K562 (cell line): ENCODE results near the gene SCGB1D4. TPM values are rescaled to one million over a fixed set of nuclear protein-coding genes. Genes with fewer than 3 reads are reported as not detected.
A peak's percentile ranks its signal among the peaks of the same experiment; 100 is the strongest.

Experiments used
- ATAC-seq: fragments of 200-7000 bp; cut with Tn5 transposase; 3 replicates; pipeline ENCODE4 v1.9.1; 2020; ENCODE audit warnings: moderate library complexity
- BruUV-seq: library from RNA; stranded (reverse); fragments of 400-500 nt; replicated peaks from 2 replicates; lab custom pipeline; 2021; lab: Mats Ljungman, UMichigan
- CTCF ChIA-PET: fragments of 300-600 bp; formaldehyde crosslinking; extraction: SDS; loops from one replicate; lab custom pipeline; 2021; ENCODE audit warnings: low intra/inter-chr PET ratio; lab: Yijun Ruan, JAX
- POLR2A ChIA-PET: fragments of 300-600, 350-650 bp; sonication (Branson Sonifier 250); formaldehyde crosslinking; extraction: SDS; loops from one replicate; lab custom pipeline; 2021; ENCODE audit warnings: antibody characterized with exemption, inconsistent platforms; lab: Yijun Ruan, JAX
- DNase-seq, 4 experiments: peaks; one replicate each; pipeline versions ENCODE4 v3.0.0 to v3.0.0-alpha.2; 2011 to 2018; ENCODE audit warnings: low spot score in 3 of 4, mixed read lengths in 3 of 4; ENCODE audit errors: extremely low read depth in 1 of 4
- FAIRE-seq: peaks from 2 replicates; lab custom pipeline; 2011; peaks lifted over from hg19 to GRCh38; lab: Jason Lieb, UNC
- H2AFZ ChIP-seq: 2 replicates; pipeline ENCODE4 v1.6.0; 2011; ENCODE audit warnings: low read depth, low read length, control low read depth, inconsistent platforms
- H3K27ac ChIP-seq: fragments of 200-600 bp; 3 replicates; pipeline ENCODE4 v1.8.0; 2011; ENCODE audit warnings: low read depth, mild to moderate bottlenecking, control low read depth, inconsistent platforms, low read length, moderate library complexity, mixed read lengths; ENCODE audit errors: extremely low read depth
- H3K27me3 ChIP-seq, 2 experiments: fragments of 300-600 bp in 1 of 2; 2 replicates in 1 of 2; 3 replicates in 1 of 2; pipeline versions ENCODE4 v1.6.0 to v1.8.0; 2011; ENCODE audit warnings: inconsistent platforms in 2 of 2, low read length in 2 of 2, mild to moderate bottlenecking in 1 of 2, mixed read lengths in 1 of 2, moderate library complexity in 1 of 2; ENCODE audit not compliant: control insufficient read depth in 2 of 2, insufficient read depth in 2 of 2
- H3K36me3 ChIP-seq: fragments of 300-600 bp; 3 replicates; pipeline ENCODE4 v1.8.0; 2011; ENCODE audit warnings: mild to moderate bottlenecking, low read length, inconsistent platforms; ENCODE audit not compliant: control insufficient read depth, insufficient read depth
- H3K4me1 ChIP-seq, 2 experiments: fragments of 200-600 bp in 1 of 2; replicated peaks in 1 of 2; 2 replicates in 1 of 2; 3 replicates in 1 of 2; pipeline versions ENCODE4 v1.5.1 to v1.8.0; 2011; ENCODE audit warnings: inconsistent platforms in 2 of 2, low read length in 2 of 2, mild to moderate bottlenecking in 1 of 2, mixed read lengths in 1 of 2, moderate library complexity in 1 of 2; ENCODE audit not compliant: control insufficient read depth in 2 of 2, insufficient read depth in 2 of 2
- H3K4me2 ChIP-seq: 2 replicates; pipeline ENCODE4 v1.6.1; 2011; ENCODE audit warnings: low read length, control low read depth, inconsistent platforms, mixed read lengths; ENCODE audit not compliant: insufficient read depth
- H3K4me3 ChIP-seq: fragments of 200-600 bp; sonication (generic), shearing (Covaris generic); 2 replicates; pipeline ENCODE4 v1.5.1; 2016; ENCODE audit warnings: control low read depth, inconsistent platforms
- H3K79me2 ChIP-seq: fragments of 200-600 bp; 3 replicates; pipeline ENCODE4 v1.8.0; 2011; ENCODE audit warnings: low read length, inconsistent platforms; ENCODE audit not compliant: control insufficient read depth, insufficient read depth
- H3K9ac ChIP-seq, 2 experiments: 2 replicates each; pipeline versions ENCODE4 v1.6.0 to v1.6.1; 2011; ENCODE audit warnings: low read depth in 2 of 2, low read length in 2 of 2, control low read depth in 1 of 2, inconsistent platforms in 1 of 2, mild to moderate bottlenecking in 1 of 2, mixed read lengths in 1 of 2; ENCODE audit not compliant: insufficient read depth in 1 of 2
- H3K9me1 ChIP-seq: one replicate; pipeline ENCODE4 v1.6.0; 2011; ENCODE audit warnings: inconsistent platforms, mild to moderate bottlenecking, low read length, moderate library complexity; ENCODE audit not compliant: control insufficient read depth, insufficient read depth
- H3K9me3 ChIP-seq: replicated peaks from 2 replicates; pipeline ENCODE4 v1.5.1; 2011; ENCODE audit warnings: low read depth, low read length, inconsistent platforms; ENCODE audit not compliant: control insufficient read depth, insufficient read depth
- H4K20me1 ChIP-seq: replicated peaks from 2 replicates; pipeline ENCODE4 v1.6.1; 2011; ENCODE audit warnings: low read length, inconsistent platforms, mixed read lengths; ENCODE audit not compliant: control insufficient read depth, insufficient read depth
- BACH1 ChIP-seq: fragments of 200-800 bp; sonication (Bioruptor generic); IDR thresholded peaks from 2 replicates; pipeline ENCODE4 v1.6.1; 2016; ENCODE audit warnings: missing genetic modification characterization, missing compliant biosample characterization
- MCM7 ChIP-seq, 2 experiments: fragments of 450-650 bp; IDR thresholded peaks; 2 replicates each; pipeline ENCODE4 v1.6.1; 2016 to 2018
- ZNF23 ChIP-seq: fragments of 250-450 bp; sonication (Bioruptor Pico); IDR thresholded peaks from 2 replicates; pipeline ENCODE4 v1.4.0; 2020; ENCODE audit warnings: mild to moderate bottlenecking
- ZNF407 ChIP-seq: fragments of 450-650 bp; IDR thresholded peaks from 2 replicates; pipeline ENCODE4 v1.6.1; 2016; ENCODE audit warnings: low read depth
- ZNF507 ChIP-seq: conservative IDR thresholded peaks from 2 replicates; pipeline ENCODE4 v1.6.1; 2017; ENCODE audit warnings: missing genetic modification characterization, missing compliant biosample characterization
- in situ Hi-C: fragments of 300-500 bp; cut with MboI; formaldehyde crosslinking; loops from 4 replicates; pipeline ENCODE4 v1.15.0; 2018; ENCODE audit warnings: inconsistent platforms, mixed read lengths
- intact Hi-C: fragments of 100-400 bp; cut with micrococcal nuclease; formaldehyde crosslinking; loops from 2 replicates; pipeline ENCODE4 v1.14.2; 2022
- polyA plus RNA-seq, 8 experiments: library from polyadenylated mRNA; depleted of rRNA in 4 of 8; stranded (reverse) in 5 of 8; unstranded in 3 of 8; fragments of >200 nt; fragmentation: Nextera tagmentation in 2 of 8; fragmentation: Illumina TruSeq in 1 of 8; extraction: Ambion mirVana in 2 of 8; extraction: Trizol in 1 of 8; gene quantifications; 2 replicates each; pipeline versions ENCODE4 v1.2.1 to v1.2.3, GENCODE V29; 2011 to 2014; ENCODE audit warnings: inconsistent platforms in 1 of 8, missing spikeins in 1 of 8
- total RNA-seq, 7 experiments: library from RNA; depleted of rRNA in 6 of 7; stranded (reverse); fragments of >200 nt in 6 of 7; fragmentation: Illumina TruSeq in 2 of 7; extraction: Trizol in 2 of 7; gene quantifications; 2 replicates each; pipeline versions ENCODE4 v1.2.1 to v1.2.3, GENCODE V29; 2011 to 2021; ENCODE audit warnings: low replicate concordance in 1 of 7

Gene SCGB1D4
- total and polyA plus RNA-seq, 9 of the 15 experiments (the other 6 are each of a cell fraction or from before 2014, with no cell fraction given): not detected

- TF ChIP-seq ZNF407 (no peak), ZNF23 (CRISPR knock-in tag) (no peak), BACH1 (tag) (no peak)
These were observed 11.1 kb upstream of the SCGB1D4 start (continued) for GRCh38 chr11:62309991-62310390.

GRCh38 chr11:62307950-62308349 lies 9.1 kb upstream of the SCGB1D4 start:
- H3K9me1 ChIP-seq: no peaks in the 10 kb centered on the region
- H3K27me3 ChIP-seq: peaks cover 7 to 8% of the 10 kb centered on the region in 2 experiments; a peak in 2 of 5 replicates
- no peaks in the 10 kb centered on the region for H3K9me3 ChIP-seq
- H3K9ac ChIP-seq: no peak overlapping the region
- POLR2A ChIA-PET: no interaction called here
- H2AFZ ChIP-seq: no peak overlapping the region
- TF ChIP-seq MCM7 (IDR thresholded peaks at IDR 0.05) (no peak), ZNF507 (tag) (peak; percentile 98)
- TF ChIP-seq, all 486 proteins: peak for 1
- Histone ChIP-seq H3K27ac (no peak overlapping the region), H4K20me1 (no peaks in the 10 kb centered on the region), H3K4me3 (no peak overlapping the region), H3K36me3 (no peaks in the 10 kb centered on the region), H3K79me2 (no peaks in the 10 kb centered on the region), H3K4me2 (no peak overlapping the region), H3K4me1 (peaks cover 0 to 4% of the 10 kb centered on the region in 2 experiments; a peak in 1 of 5 replicates)
- no TSS peak for BruUV-seq
- in situ Hi-C loops (no loop called here), intact Hi-C loops (no loop called here)
- CTCF ChIA-PET: no interaction called here
- ATAC-seq (no peak), FAIRE-seq (no peak), DNase-seq (no peak)
